SK-N-SH treated with all-trans-retinoic acid at 6 μM for 48 hours (cell line): ENCODE measurements around the gene RNF213.

Source experiments
- ATAC-seq: fragments of 200-7000 bp; cut with Tn5 transposase; 3 replicates; pipeline ENCODE4 v1.9.1; 2020; ENCODE audit warnings: mild to moderate bottlenecking, moderate library complexity
- ARNTL ChIP-seq: fragments of 450-650 bp; formaldehyde crosslinking; IDR thresholded peaks from 2 replicates; pipeline ENCODE4 v1.5.0; 2020; ENCODE audit warnings: low read depth, mild to moderate bottlenecking, moderate library complexity, borderline replicate concordance
- BACH2 ChIP-seq: fragments of 250-450 bp; sonication (Bioruptor Pico); IDR thresholded peaks from 2 replicates; pipeline ENCODE4 v1.9.0; 2021; ENCODE audit warnings: mild to moderate bottlenecking, borderline replicate concordance
- CSDC2 ChIP-seq: fragments of 250-450 bp; sonication (Bioruptor Pico); IDR thresholded peaks from 2 replicates; pipeline ENCODE4 v1.5.0; 2020; ENCODE audit warnings: mild to moderate bottlenecking, moderate library complexity
- ESRRG ChIP-seq: fragments of 250-450 bp; sonication (Bioruptor Pico); IDR thresholded peaks from 2 replicates; pipeline ENCODE4 v1.6.1; 2021; ENCODE audit warnings: mild to moderate bottlenecking
- GLIS3 ChIP-seq: fragments of 250-450 bp; sonication (Bioruptor Pico); IDR thresholded peaks from 2 replicates; pipeline ENCODE4 v1.5.0; 2020; ENCODE audit warnings: mild to moderate bottlenecking, moderate library complexity
- ISL1 ChIP-seq: fragments of 250-450 bp; sonication (Bioruptor Pico); IDR thresholded peaks from 2 replicates; pipeline ENCODE4 v2.1.2; 2022; ENCODE audit warnings: mild to moderate bottlenecking, moderate library complexity
- OSR1 ChIP-seq: fragments of 250-450 bp; sonication (Bioruptor Pico); IDR thresholded peaks from 2 replicates; pipeline ENCODE4 v1.8.0; 2022; ENCODE audit warnings: moderate library complexity, mild to moderate bottlenecking, inconsistent platforms
- RARB ChIP-seq: fragments of 250-450 bp; sonication (Bioruptor Pico); IDR thresholded peaks from 2 replicates; pipeline ENCODE4 v1.8.0; 2021; ENCODE audit warnings: mild to moderate bottlenecking, moderate library complexity
- SNAI2 ChIP-seq: fragments of 250-450 bp; sonication (Bioruptor Pico); IDR thresholded peaks from 2 replicates; pipeline ENCODE4 v1.5.0; 2020; ENCODE audit warnings: mild to moderate bottlenecking, moderate library complexity
- TOX ChIP-seq: fragments of 250-450 bp; sonication (Bioruptor Pico); IDR thresholded peaks from 2 replicates; pipeline ENCODE4 v1.8.0; 2021; ENCODE audit warnings: mild to moderate bottlenecking, moderate library complexity, borderline replicate concordance
- ZC3H10 ChIP-seq: fragments of 250-450 bp; sonication (Bioruptor Pico); IDR thresholded peaks from 2 replicates; pipeline ENCODE4 v1.5.1; 2021; ENCODE audit warnings: mild to moderate bottlenecking, moderate library complexity
- ZFP3 ChIP-seq: fragments of 250-450 bp; sonication (Bioruptor Pico); IDR thresholded peaks from 2 replicates; pipeline ENCODE4 v1.5.0; 2020; ENCODE audit warnings: mild to moderate bottlenecking, moderate library complexity
- ZFP30 ChIP-seq: fragments of 450-650 bp; formaldehyde crosslinking; IDR thresholded peaks from 2 replicates; pipeline ENCODE4 v1.5.0; 2022; ENCODE audit warnings: mild to moderate bottlenecking, moderate library complexity
- ZNF565 ChIP-seq: fragments of 450-650 bp; formaldehyde crosslinking; conservative IDR thresholded peaks from 2 replicates; pipeline ENCODE4 v1.5.0; 2020; ENCODE audit warnings: low read depth, mild to moderate bottlenecking, moderate library complexity
- ZNF70 ChIP-seq: fragments of 450-650 bp; formaldehyde crosslinking; IDR thresholded peaks from 2 replicates; pipeline ENCODE4 v1.5.0; 2020; ENCODE audit warnings: mild to moderate bottlenecking, moderate library complexity
- ZNF8 ChIP-seq: fragments of 450-650 bp; formaldehyde crosslinking; IDR thresholded peaks from 2 replicates; pipeline ENCODE4 v1.5.0; 2020; ENCODE audit warnings: mild to moderate bottlenecking, moderate library complexity
- TF ChIP-seq, protein P1 (sequence below): fragments of 250-450 bp; sonication (Bioruptor Pico); IDR thresholded peaks from 2 replicates; pipeline ENCODE4 v1.5.1; 2021; ENCODE audit warnings: mild to moderate bottlenecking, moderate library complexity
- TF ChIP-seq, protein P2 (sequence below): fragments of 250-450 bp; sonication (Bioruptor Pico); IDR thresholded peaks from 2 replicates; pipeline ENCODE4 v1.8.0; 2021; ENCODE audit warnings: low read depth, mild to moderate bottlenecking, moderate library complexity, borderline replicate concordance
- TF ChIP-seq, protein P3 (sequence below): fragments of 250-450 bp; sonication (Bioruptor Pico); IDR thresholded peaks from 2 replicates; pipeline ENCODE4 v1.5.0; 2020; ENCODE audit warnings: mild to moderate bottlenecking, moderate library complexity
- TF ChIP-seq, protein P4 (sequence below): fragments of 250-450 bp; sonication (Bioruptor Pico); IDR thresholded peaks from 2 replicates; pipeline ENCODE4 v1.5.1; 2020; ENCODE audit warnings: low read depth, mild to moderate bottlenecking, moderate library complexity
- TF ChIP-seq, protein P5 (sequence below): fragments of 250-450 bp; sonication (Bioruptor Pico); IDR thresholded peaks from 2 replicates; pipeline ENCODE4 v1.8.0; 2020; ENCODE audit warnings: mild to moderate bottlenecking, moderate library complexity, borderline replicate concordance

Gene RNF213

DNA sequence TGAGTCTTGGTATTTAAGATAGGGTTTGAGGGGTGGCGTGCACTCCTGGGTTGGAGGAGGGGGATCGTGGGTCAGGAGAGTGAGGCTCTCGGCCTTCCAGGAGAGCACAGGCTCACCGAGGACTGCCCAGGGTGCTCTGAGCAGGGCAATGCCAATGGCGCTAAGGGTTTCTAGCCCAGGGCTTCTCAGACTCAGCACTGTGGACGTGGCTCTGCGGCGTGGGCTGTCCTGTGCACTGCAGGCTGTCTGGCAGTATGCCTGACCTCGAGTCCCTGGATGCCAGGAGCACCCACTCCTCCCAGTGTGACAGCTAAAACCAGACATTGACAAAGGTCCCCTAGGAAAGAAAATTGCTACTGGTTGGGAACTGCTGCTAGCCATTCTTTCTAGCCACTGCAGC lies 117.1 kb downstream of the RNF213 start:
- no peak for ATAC-seq
- TF ChIP-seq ZFP30 (CRISPR knock-in tag) (no peak), ZC3H10 (CRISPR knock-in tag) (no peak), BACH2 (CRISPR knock-in tag) (no peak), ZFP3 (CRISPR knock-in tag) (no peak), TOX (CRISPR knock-in tag) (no peak), ZNF70 (CRISPR knock-in tag) (no peak), ISL1 (CRISPR knock-in tag) (no peak), GLIS3 (CRISPR knock-in tag) (no peak), OSR1 (CRISPR knock-in tag) (no peak), SNAI2 (CRISPR knock-in tag) (no peak), ESRRG (CRISPR knock-in tag) (no peak), CSDC2 (CRISPR knock-in tag) (no peak)
- TF ChIP-seq, protein P1, sequence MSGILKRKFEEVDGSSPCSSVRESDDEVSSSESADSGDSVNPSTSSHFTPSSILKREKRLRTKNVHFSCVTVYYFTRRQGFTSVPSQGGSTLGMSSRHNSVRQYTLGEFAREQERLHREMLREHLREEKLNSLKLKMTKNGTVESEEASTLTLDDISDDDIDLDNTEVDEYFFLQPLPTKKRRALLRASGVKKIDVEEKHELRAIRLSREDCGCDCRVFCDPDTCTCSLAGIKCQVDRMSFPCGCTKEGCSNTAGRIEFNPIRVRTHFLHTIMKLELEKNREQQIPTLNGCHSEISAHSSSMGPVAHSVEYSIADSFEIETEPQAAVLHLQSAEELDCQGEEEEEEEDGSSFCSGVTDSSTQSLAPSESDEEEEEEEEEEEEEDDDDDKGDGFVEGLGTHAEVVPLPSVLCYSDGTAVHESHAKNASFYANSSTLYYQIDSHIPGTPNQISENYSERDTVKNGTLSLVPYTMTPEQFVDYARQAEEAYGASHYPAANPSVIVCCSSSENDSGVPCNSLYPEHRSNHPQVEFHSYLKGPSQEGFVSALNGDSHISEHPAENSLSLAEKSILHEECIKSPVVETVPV: no peak
- TF ChIP-seq, protein P2, sequence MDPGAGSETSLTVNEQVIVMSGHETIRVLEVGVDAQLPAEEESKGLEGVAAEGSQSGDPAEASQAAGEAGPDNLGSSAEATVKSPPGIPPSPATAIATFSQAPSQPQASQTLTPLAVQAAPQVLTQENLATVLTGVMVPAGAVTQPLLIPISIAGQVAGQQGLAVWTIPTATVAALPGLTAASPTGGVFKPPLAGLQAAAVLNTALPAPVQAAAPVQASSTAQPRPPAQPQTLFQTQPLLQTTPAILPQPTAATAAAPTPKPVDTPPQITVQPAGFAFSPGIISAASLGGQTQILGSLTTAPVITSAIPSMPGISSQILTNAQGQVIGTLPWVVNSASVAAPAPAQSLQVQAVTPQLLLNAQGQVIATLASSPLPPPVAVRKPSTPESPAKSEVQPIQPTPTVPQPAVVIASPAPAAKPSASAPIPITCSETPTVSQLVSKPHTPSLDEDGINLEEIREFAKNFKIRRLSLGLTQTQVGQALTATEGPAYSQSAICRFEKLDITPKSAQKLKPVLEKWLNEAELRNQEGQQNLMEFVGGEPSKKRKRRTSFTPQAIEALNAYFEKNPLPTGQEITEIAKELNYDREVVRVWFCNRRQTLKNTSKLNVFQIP (CRISPR knock-in tag): no peak
- TF ChIP-seq, protein P3, sequence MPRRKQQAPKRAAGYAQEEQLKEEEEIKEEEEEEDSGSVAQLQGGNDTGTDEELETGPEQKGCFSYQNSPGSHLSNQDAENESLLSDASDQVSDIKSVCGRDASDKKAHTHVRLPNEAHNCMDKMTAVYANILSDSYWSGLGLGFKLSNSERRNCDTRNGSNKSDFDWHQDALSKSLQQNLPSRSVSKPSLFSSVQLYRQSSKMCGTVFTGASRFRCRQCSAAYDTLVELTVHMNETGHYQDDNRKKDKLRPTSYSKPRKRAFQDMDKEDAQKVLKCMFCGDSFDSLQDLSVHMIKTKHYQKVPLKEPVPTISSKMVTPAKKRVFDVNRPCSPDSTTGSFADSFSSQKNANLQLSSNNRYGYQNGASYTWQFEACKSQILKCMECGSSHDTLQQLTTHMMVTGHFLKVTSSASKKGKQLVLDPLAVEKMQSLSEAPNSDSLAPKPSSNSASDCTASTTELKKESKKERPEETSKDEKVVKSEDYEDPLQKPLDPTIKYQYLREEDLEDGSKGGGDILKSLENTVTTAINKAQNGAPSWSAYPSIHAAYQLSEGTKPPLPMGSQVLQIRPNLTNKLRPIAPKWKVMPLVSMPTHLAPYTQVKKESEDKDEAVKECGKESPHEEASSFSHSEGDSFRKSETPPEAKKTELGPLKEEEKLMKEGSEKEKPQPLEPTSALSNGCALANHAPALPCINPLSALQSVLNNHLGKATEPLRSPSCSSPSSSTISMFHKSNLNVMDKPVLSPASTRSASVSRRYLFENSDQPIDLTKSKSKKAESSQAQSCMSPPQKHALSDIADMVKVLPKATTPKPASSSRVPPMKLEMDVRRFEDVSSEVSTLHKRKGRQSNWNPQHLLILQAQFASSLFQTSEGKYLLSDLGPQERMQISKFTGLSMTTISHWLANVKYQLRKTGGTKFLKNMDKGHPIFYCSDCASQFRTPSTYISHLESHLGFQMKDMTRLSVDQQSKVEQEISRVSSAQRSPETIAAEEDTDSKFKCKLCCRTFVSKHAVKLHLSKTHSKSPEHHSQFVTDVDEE (CRISPR knock-in tag): no peak
- TF ChIP-seq, protein P4, sequence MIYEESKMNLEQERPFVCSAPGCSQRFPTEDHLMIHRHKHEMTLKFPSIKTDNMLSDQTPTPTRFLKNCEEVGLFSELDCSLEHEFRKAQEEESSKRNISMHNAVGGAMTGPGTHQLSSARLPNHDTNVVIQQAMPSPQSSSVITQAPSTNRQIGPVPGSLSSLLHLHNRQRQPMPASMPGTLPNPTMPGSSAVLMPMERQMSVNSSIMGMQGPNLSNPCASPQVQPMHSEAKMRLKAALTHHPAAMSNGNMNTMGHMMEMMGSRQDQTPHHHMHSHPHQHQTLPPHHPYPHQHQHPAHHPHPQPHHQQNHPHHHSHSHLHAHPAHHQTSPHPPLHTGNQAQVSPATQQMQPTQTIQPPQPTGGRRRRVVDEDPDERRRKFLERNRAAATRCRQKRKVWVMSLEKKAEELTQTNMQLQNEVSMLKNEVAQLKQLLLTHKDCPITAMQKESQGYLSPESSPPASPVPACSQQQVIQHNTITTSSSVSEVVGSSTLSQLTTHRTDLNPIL (CRISPR knock-in tag): no peak
- TF ChIP-seq, protein P5, sequence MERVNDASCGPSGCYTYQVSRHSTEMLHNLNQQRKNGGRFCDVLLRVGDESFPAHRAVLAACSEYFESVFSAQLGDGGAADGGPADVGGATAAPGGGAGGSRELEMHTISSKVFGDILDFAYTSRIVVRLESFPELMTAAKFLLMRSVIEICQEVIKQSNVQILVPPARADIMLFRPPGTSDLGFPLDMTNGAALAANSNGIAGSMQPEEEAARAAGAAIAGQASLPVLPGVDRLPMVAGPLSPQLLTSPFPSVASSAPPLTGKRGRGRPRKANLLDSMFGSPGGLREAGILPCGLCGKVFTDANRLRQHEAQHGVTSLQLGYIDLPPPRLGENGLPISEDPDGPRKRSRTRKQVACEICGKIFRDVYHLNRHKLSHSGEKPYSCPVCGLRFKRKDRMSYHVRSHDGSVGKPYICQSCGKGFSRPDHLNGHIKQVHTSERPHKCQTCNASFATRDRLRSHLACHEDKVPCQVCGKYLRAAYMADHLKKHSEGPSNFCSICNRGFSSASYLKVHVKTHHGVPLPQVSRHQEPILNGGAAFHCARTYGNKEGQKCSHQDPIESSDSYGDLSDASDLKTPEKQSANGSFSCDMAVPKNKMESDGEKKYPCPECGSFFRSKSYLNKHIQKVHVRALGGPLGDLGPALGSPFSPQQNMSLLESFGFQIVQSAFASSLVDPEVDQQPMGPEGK (CRISPR knock-in tag): no peak

DNA sequence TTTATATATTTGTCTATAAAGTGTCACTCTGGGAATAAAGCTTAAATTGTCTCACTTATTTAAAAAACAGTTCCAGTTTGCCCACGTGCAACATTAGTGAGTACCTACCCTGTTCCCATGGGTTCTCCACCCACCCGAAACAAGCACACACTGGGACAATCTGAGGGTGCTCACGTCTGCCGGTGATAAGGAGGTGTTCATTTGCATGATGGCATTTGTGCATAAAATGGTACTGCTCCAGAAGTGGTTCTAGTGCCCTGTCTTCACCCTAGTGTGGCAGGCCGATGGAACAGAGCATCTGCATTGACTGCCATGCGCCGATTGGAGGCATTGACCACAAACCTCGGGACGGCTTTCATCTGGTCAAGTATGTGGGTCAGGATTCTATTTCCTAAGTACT lies 118.7 kb downstream of the RNF213 start:
- ATAC-seq: no peak
- TF ChIP-seq CSDC2 (CRISPR knock-in tag) (no peak), OSR1 (CRISPR knock-in tag) (no peak), ZFP3 (CRISPR knock-in tag) (no peak), RARB (CRISPR knock-in tag) (no peak), ZNF565 (CRISPR knock-in tag) (no peak), ZNF70 (CRISPR knock-in tag) (no peak), TOX (CRISPR knock-in tag) (no peak), ARNTL (CRISPR knock-in tag) (no peak), ZNF8 (CRISPR knock-in tag) (no peak), ESRRG (CRISPR knock-in tag) (no peak)
- TF ChIP-seq, protein P4 (CRISPR knock-in tag): no peak
- TF ChIP-seq, protein P5 (CRISPR knock-in tag): no peak
- TF ChIP-seq, protein P1: no peak
- TF ChIP-seq, all 23 proteins: peak for 0
